AG04450 (cell line): ENCODE data around the gene AEN. TPM values are rescaled to one million over a fixed set of nuclear protein-coding genes. Genes with fewer than 3 reads are reported as not detected.
A peak's percentile ranks its signal among the peaks of the same experiment; 100 is the strongest.
"Not testable (repeated sequence)": the region's sequence is repeated elsewhere in the genome, so short reads cannot be mapped to it uniquely, and the experiment has no call there.

Experiments used
- CTCF ChIA-PET: fragments of 300-600, 350-600 bp; formaldehyde crosslinking; extraction: SDS; loops from one replicate; lab custom pipeline; 2022; ENCODE audit warnings: antibody characterized with exemption, inconsistent platforms; lab: Charles Lee
- POLR2A ChIA-PET: fragments of 350-600 bp; formaldehyde crosslinking; extraction: SDS; loops from one replicate; lab custom pipeline; 2021; ENCODE audit warnings: antibody characterized with exemption, inconsistent platforms; lab: Yijun Ruan, JAX
- DNase-seq: peaks from one replicate; pipeline ENCODE4 v3.0.0-alpha.2; 2011; ENCODE audit warnings: low read depth, low spot score
- H3K27ac ChIP-seq: one replicate; pipeline ENCODE4 v1.5.1; 2012; ENCODE audit warnings: low read depth, low read length, control low read depth
- H3K27me3 ChIP-seq: one replicate; pipeline ENCODE4 v1.6.0; 2012; ENCODE audit warnings: low read length; ENCODE audit not compliant: control insufficient read depth, insufficient read depth
- H3K4me3 ChIP-seq: 2 replicates; pipeline ENCODE4 v1.5.1; 2011; ENCODE audit warnings: mild to moderate bottlenecking, low read depth, low read length, control low read depth
- H3K9me3 ChIP-seq: 2 replicates; pipeline ENCODE4 v1.5.1; 2012; ENCODE audit warnings: low read length; ENCODE audit not compliant: control insufficient read depth, insufficient read depth
- polyA plus RNA-seq: library from polyadenylated mRNA; depleted of rRNA; stranded (reverse); fragments of >200 nt; gene quantifications from 2 replicates; pipeline ENCODE4 v1.2.3, GENCODE V29; 2011
- TF ChIP-seq, protein P1 (sequence below): IDR thresholded peaks from 2 replicates; pipeline ENCODE4 v1.5.1; 2011; ENCODE audit warnings: low read depth, low read length, control low read depth, inconsistent platforms

The AEN gene
- polyA plus RNA-seq, 1 experiment = 41.8 TPM

GRCh38 chr15:88638626-88639372 lies 17.7 kb downstream of the AEN start, which contains the start of gene ISG20:
TSS of gene ISG20 (plus strand) at chr15:88639016. CDS start at chr15:88639367, 351 bp downstream.
- ChIA-PET CTCF (interaction anchor here (0.8 to 1.3 kb wide), 6 partner anchors 11 to 251 kb away, joined by 3 to 5 read pairs (median 4); partner anchors contain the start of genes MRPL46 and MRPS11), POLR2A (interaction anchor here (0.5 to 1.6 kb wide), 13 partner anchors 9 to 402 kb away, joined by 3 to 18 read pairs (median 3); partner anchors contain the start of genes MFGE8 and MRPL46)
- Histone ChIP-seq H3K9me3 (no peaks in the 10 kb centered on the region; the same call in 1 of the 2 replicates), H3K27me3 (no peaks in the 10 kb centered on the region), H3K4me3 (peak within 1 kb of the TSS; percentile 58), H3K27ac (peak within 1 kb of the TSS; percentile 99)
- DNase-seq = peak; percentile 96
- TF ChIP-seq, protein P1, sequence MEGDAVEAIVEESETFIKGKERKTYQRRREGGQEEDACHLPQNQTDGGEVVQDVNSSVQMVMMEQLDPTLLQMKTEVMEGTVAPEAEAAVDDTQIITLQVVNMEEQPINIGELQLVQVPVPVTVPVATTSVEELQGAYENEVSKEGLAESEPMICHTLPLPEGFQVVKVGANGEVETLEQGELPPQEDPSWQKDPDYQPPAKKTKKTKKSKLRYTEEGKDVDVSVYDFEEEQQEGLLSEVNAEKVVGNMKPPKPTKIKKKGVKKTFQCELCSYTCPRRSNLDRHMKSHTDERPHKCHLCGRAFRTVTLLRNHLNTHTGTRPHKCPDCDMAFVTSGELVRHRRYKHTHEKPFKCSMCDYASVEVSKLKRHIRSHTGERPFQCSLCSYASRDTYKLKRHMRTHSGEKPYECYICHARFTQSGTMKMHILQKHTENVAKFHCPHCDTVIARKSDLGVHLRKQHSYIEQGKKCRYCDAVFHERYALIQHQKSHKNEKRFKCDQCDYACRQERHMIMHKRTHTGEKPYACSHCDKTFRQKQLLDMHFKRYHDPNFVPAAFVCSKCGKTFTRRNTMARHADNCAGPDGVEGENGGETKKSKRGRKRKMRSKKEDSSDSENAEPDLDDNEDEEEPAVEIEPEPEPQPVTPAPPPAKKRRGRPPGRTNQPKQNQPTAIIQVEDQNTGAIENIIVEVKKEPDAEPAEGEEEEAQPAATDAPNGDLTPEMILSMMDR = peak; percentile 50

DNA sequence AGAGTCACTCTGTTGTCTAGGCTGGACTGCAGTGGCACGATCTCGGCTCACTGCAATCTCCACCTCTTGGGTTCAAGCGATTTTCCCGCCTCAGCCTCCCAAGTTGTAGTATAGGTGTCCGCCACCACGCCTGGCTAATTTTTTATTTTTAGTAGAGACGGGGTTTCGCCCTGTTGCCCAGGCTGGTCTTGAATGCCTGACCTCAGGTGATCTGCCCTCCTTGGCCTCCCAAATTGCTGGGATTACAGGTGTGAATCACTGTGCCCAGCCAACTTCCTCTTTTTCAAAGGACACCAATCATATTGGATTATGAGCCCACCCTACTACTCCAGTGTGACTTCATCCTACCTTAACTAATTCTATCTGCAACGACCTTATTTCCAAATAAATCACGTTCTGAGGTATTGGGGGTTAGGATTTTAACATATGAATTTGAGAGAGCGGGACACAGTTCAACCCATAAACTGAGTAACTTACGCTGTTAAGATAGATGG lies 20.9 kb downstream of the AEN start:
- CTCF ChIA-PET = no interaction called here
- POLR2A ChIA-PET = interaction anchor here (0.6 kb wide), 1 partner anchor 21 kb away, joined by 4 read pairs; the partner anchor contains the start of gene AEN
- H3K27ac ChIP-seq = no peak overlapping the region

DNA sequence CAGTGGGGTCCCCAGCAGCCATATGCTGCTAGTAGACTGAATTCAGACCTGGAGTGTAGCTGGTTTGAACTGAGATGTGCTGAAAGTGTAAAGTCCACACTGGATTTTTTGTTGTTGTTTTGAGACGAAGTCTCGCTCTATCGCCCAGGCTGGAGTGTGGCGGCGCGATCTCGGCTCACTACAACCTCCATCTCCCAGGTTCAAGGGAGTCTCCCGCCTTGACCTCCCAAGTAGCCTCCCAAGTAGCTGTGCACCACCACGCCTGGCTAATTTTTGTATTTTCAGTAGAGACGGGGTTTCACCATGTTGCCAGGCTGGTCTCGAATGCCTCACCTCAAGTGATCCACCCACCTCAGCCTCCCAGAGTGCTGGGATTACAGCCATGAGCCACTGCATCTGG lies 21.4 kb downstream of the AEN start:
- POLR2A ChIA-PET = interaction anchor here (0.7 kb wide), 1 partner anchor 103 kb away, joined by 3 read pairs; no protein-coding TSS in a partner anchor
- H3K27me3 ChIP-seq, H3K9me3 ChIP-seq, CTCF ChIA-PET, H3K27ac ChIP-seq, H3K4me3 ChIP-seq, DNase-seq: not testable (repeated sequence)

More for the DNA sequence above, 20.9 kb downstream of the AEN start:
- no peaks in the 10 kb centered on the region; the same call in 1 of the 2 replicates for H3K9me3 ChIP-seq
- no peak for DNase-seq
- H3K4me3 ChIP-seq = no peak overlapping the region
- no peaks in the 10 kb centered on the region for H3K27me3 ChIP-seq
- TF ChIP-seq, protein P1 = no peak

DNA sequence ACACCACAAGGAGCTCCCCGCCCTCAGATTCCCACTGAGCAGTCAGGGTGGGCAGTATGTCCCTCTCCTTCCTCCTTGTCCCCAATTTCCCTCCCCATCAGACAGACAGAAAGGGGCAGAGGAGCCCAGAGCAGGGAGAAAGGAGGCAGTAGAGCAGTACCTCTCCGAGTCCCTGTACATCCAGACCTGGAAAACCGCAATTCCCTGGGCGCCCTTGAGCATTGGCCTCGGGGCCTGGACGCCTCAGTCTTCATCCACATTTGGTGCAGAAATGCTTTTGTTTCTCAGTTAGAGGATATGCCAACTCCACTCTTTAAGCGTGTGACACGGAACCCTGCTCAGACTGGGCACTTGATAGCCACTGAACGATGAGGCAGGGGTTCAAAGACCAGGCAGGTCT lies 23.6 kb downstream of the AEN start:
- TF ChIP-seq, protein P1 = no peak
- Histone ChIP-seq H3K27me3 (no peaks in the 10 kb centered on the region), H3K4me3 (no peak overlapping the region), H3K27ac (no peak overlapping the region), H3K9me3 (no peaks in the 10 kb centered on the region; the same call in 1 of the 2 replicates)
- no peak for DNase-seq
- CTCF ChIA-PET = interaction anchor here (1.4 to 1.5 kb wide), 2 partner anchors 12 to 20 kb away, joined by 3 to 4 read pairs; no protein-coding TSS in a partner anchor
- POLR2A ChIA-PET = no interaction called here

- DNase-seq = no peak
- Histone ChIP-seq H3K9me3 (no peaks in the 10 kb centered on the region; the same call in 1 of the 2 replicates), H3K27me3 (no peaks in the 10 kb centered on the region), H3K27ac (no peak overlapping the region), H3K4me3 (no peak overlapping the region)
- ChIA-PET POLR2A (no interaction called here), CTCF (interaction anchor here (1.4 to 1.5 kb wide), 2 partner anchors 12 to 21 kb away, joined by 3 to 4 read pairs; no protein-coding TSS in a partner anchor)
- TF ChIP-seq, protein P1 = no peak
Measured at GRCh38 chr15:88645171-88646087, 24.3 kb downstream of the AEN start.
